H7 (cell line): ENCODE measurements around the gene RNPEPL1. TPM values are rescaled to one million over a fixed set of nuclear protein-coding genes. Genes with fewer than 3 reads are reported as not detected.
"Not testable (repeated sequence)": the region's sequence is repeated elsewhere in the genome, so short reads cannot be mapped to it uniquely, and the experiment has no call there.

Experiments
- DNase-seq: peaks from one replicate; pipeline ENCODE4 v3.0.0; 2012
- H3K27me3 ChIP-seq: 2 replicates; pipeline ENCODE4 v1.6.0; 2011; ENCODE audit warnings: mild to moderate bottlenecking, low read length; ENCODE audit not compliant: control insufficient read depth, insufficient read depth
- H3K36me3 ChIP-seq: replicated peaks from 2 replicates; pipeline ENCODE4 v1.5.1; 2011; ENCODE audit warnings: low read length; ENCODE audit not compliant: control insufficient read depth, insufficient read depth
- H3K4me3 ChIP-seq: 2 replicates; pipeline ENCODE4 v1.5.1; 2011; ENCODE audit warnings: low read depth, mild to moderate bottlenecking, control low read depth, low read length, moderate library complexity; ENCODE audit not compliant: insufficient read depth
- total RNA-seq: library from RNA; depleted of rRNA; stranded (reverse); fragments of >200 nt; shearing (Covaris generic); gene quantifications from 2 replicates; pipeline ENCODE4 v1.2.3, GENCODE V29; 2014

The RNPEPL1 gene
- total RNA-seq, 1 experiment from 2014 or later = 10.3 TPM

- peak; percentile 57 for DNase-seq
- H3K4me3 ChIP-seq = no peak overlapping the region
- H3K27me3 ChIP-seq = no peaks in the 10 kb centered on the region
- H3K36me3 ChIP-seq = peaks cover 2% of the 10 kb centered on the region; the same call in 1 of the 2 replicates
Observed at GRCh38 chr2:240603081-240603835, 35.0 kb downstream of the RNPEPL1 start.

- no peak overlapping the region for H3K4me3 ChIP-seq
- DNase-seq = peak; percentile 67
- peaks cover 2% of the 10 kb centered on the region; the same call in 1 of the 2 replicates for H3K36me3 ChIP-seq
Observed at GRCh38 chr2:240603846-240604245, 35.6 kb downstream of the RNPEPL1 start.

GRCh38 chr2:240604291-240604938 lies 36.1 kb downstream of the RNPEPL1 start:
- Histone ChIP-seq H3K4me3 (no peak overlapping the region), H3K27me3 (no peaks in the 10 kb centered on the region), H3K36me3 (peaks cover 2% of the 10 kb centered on the region; the same call in 1 of the 2 replicates)
- DNase-seq = peak; percentile 96

More at GRCh38 chr2:240603846-240604245, 35.6 kb downstream of the RNPEPL1 start:
- H3K27me3 ChIP-seq = no peaks in the 10 kb centered on the region

- Histone ChIP-seq H3K4me3 (no peak overlapping the region), H3K36me3 (peaks cover 2% of the 10 kb centered on the region; the same call in 1 of the 2 replicates), H3K27me3 (no peaks in the 10 kb centered on the region)
- DNase-seq = peak; percentile 54
Observed at GRCh38 chr2:240604939-240605716, 36.8 kb downstream of the RNPEPL1 start.

- H3K4me3 ChIP-seq = no peak overlapping the region
- peak; percentile 35 for DNase-seq
- no peaks in the 10 kb centered on the region for H3K27me3 ChIP-seq
- H3K36me3 ChIP-seq = no peaks in the 10 kb centered on the region
Observed at GRCh38 chr2:240605867-240606743, 37.8 kb downstream of the RNPEPL1 start.

GRCh38 chr2:240611601-240612210 lies 43.4 kb downstream of the RNPEPL1 start:
- Histone ChIP-seq H3K36me3 (no peaks in the 10 kb centered on the region), H3K4me3 (no peak overlapping the region), H3K27me3 (no peaks in the 10 kb centered on the region)
- DNase-seq = peak; percentile 14

GRCh38 chr2:240613781-240614180 lies 45.5 kb downstream of the RNPEPL1 start:
- Histone ChIP-seq H3K4me3 (no peak overlapping the region), H3K27me3 (no peaks in the 10 kb centered on the region), H3K36me3 (no peaks in the 10 kb centered on the region)
- DNase-seq = no peak

GRCh38 chr2:240614391-240614790 lies 46.1 kb downstream of the RNPEPL1 start:
- no peaks in the 10 kb centered on the region for H3K27me3 ChIP-seq
- H3K4me3 ChIP-seq = no peak overlapping the region
- DNase-seq = peak; percentile 15
- H3K36me3 ChIP-seq = no peaks in the 10 kb centered on the region

- no peaks in the 10 kb centered on the region for H3K27me3 ChIP-seq
- DNase-seq = no peak
- no peak overlapping the region for H3K4me3 ChIP-seq
- H3K36me3 ChIP-seq = no peaks in the 10 kb centered on the region
Observed at GRCh38 chr2:240615396-240615795, 47.1 kb downstream of the RNPEPL1 start.

GRCh38 chr2:240615820-240616547 lies 47.7 kb downstream of the RNPEPL1 start:
- Histone ChIP-seq H3K4me3 (no peak overlapping the region), H3K27me3 (no peaks in the 10 kb centered on the region), H3K36me3 (no peaks in the 10 kb centered on the region)
- no peak for DNase-seq

GRCh38 chr2:240616860-240617666 lies 48.8 kb downstream of the RNPEPL1 start:
- not testable (repeated sequence) for H3K4me3 ChIP-seq, H3K27me3 ChIP-seq, H3K36me3 ChIP-seq
- peak; percentile 15 for DNase-seq

GRCh38 chr2:240618776-240619175 lies 50.5 kb downstream of the RNPEPL1 start:
- Histone ChIP-seq H3K27me3 (no peaks in the 10 kb centered on the region), H3K4me3 (no peak overlapping the region), H3K36me3 (no peaks in the 10 kb centered on the region)
- DNase-seq = no peak
